GM21447 (cell line): Measurements from ENCODE around the gene HNF1A.

ENCODE experiments used
- ATAC-seq: cut with Tn5 transposase; IDR thresholded peaks from one replicate; pipeline ENCODE4 v1.9.1; 2021; ENCODE audit not compliant: unreplicated experiment

HNF1A gene

DNA sequence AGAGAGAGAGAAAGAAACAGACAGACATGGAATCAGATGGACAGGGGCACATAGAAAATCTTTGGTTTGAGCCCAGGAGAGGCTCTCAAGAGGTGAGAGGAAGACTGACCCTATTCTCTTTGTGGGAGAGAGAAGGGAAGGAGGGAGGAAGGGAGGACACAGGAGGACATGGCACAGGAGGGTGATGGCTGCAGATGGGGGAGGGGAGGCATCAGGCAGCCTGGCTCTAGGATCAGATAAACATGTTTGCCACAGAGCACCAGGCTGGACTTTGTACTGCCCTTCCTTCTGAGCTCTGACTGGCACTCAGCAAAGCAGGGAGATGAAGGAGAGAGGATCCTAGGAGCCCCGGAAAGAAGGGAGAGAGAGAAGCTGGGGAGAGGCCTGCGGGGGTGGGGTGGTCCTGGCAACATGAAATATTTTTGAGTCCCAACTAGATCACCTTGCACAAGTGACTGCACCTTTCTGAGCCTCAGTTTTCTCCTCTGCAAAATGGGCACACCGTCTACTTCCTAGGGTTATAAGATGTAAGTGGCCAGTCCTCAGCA, 6.1 kb downstream of the HNF1A start:
- no peak for ATAC-seq

DNA sequence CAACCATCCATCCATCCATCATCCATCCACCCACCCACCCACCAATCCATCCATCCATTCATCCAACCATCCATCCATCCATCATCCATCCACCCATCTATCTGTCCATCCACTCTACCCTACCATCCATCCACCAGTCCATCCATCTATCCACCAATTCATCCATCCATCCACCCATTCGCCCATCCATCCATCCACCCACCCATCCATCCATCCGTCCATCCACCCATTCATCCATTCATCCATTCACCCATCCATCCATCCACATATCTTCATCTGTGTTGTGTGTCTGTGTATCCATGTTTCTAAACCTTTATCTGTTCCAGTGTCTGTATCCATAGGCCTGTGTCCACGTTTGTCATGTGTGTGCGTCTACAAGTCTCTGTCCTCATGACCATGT, 9.9 kb downstream of the HNF1A start:
- ATAC-seq, result no peak

DNA sequence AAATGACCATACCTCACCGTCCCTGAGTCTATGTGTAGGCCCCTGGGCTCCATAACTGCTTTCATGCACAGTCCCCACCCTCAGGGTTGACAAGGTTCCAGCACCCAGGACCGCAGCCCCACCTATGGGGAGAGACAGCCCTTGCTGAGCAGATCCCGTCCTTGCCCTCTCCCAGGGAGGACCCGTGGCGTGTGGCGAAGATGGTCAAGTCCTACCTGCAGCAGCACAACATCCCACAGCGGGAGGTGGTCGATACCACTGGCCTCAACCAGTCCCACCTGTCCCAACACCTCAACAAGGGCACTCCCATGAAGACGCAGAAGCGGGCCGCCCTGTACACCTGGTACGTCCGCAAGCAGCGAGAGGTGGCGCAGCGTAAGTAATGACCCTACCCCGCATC, 10.3 kb downstream of the HNF1A start:
- ATAC-seq, result no peak

DNA sequence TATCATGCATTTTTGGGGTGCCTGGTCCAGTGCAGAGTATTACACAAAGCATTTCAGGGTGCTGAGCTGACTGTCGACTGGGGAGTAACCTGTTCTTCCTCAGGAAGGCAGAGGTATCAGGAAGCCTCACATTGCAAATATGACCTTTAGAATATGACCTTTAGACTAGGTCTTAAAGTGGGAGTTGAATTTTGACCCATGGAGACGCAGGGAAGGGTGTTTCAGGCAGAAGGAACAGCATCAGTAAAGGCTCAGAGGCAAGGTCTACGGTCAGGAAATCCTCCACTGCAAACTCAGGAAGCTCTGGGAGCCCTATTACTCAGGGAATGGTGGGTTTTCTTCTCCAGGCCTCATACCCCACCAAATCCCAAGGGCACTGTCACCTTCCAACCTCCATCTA, 11.3 kb downstream of the HNF1A start:
- ATAC-seq, result no peak

DNA sequence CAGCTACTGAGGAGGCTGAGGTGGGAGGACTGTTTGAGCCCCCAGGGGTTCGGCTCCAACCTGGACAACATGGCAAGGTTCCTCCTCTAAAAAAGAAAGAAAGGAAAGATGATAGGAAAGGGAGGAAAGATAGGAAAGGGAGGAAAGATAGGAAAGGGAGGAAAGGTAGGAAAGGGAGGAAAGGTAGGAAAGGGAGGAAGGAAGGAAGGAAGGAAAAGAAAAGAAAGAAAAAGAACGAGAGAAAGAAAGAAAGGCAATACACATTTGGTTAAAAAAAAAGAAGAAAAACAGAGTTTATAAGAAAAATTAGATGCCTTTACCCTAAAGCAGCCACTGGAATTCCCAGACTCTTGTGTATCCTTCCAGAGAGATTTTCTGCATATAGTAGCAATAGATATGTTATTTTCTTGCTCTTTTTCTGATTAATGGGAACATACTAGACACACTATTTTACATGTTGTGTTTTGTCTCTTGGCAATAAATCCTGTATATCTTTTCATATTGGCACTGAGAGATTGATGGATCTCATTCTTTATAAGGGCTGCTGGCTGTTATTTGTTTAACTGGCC, 12.2 kb downstream of the HNF1A start:
- ATAC-seq, result no peak

DNA sequence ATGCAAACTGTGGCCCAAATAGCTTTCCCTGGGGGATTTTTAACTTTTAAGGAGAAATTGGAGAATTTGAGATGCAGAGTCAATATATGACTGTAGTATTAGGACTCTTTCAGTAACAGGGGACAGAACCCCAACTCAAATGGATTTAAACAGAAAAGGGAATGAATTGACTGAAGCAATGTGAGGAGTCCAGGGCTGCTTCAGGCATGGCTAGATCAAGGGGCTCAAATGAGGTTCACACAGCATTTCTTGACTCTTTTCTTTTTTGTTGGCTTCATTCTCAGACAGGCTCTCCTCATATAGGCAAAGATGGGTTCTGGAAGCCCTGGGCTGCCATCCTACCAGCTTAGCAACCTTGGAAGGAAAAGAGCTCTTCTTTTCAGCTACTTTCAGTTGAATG, 13.6 kb downstream of the HNF1A start:
- no peak for ATAC-seq

DNA sequence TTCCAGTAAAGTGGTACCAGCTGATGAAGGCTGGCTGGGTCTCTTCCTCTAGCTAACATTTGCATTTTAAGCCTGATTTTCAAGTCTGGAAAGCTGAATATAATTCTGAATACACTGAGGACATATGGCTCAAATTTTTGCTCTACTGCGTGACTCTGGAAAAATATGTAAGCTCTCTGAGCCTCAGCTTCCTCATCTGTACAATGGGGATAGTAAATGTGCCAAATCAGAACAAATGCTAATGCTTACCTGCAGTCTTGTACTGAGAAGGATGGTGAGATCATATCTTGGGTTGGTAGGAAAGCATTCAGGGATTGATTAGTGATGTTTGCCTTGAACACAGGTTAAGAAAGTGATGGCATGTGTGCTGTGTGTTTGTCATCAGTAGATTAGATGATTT, 14.6 kb downstream of the HNF1A start:
- no peak for ATAC-seq

DNA sequence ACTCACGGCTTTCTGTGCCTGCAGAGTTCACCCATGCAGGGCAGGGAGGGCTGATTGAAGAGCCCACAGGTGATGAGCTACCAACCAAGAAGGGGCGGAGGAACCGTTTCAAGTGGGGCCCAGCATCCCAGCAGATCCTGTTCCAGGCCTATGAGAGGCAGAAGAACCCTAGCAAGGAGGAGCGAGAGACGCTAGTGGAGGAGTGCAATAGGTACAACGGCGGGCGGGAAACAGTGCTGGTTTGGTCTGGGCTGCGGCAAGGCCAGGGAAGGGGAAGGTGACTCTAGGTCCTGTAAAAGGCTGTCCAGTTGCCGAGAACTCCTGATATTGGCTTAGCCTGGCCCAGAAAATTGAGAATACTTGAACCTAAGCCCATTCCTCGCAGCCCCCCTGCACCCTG, 15.2 kb downstream of the HNF1A start:
- no peak for ATAC-seq

DNA sequence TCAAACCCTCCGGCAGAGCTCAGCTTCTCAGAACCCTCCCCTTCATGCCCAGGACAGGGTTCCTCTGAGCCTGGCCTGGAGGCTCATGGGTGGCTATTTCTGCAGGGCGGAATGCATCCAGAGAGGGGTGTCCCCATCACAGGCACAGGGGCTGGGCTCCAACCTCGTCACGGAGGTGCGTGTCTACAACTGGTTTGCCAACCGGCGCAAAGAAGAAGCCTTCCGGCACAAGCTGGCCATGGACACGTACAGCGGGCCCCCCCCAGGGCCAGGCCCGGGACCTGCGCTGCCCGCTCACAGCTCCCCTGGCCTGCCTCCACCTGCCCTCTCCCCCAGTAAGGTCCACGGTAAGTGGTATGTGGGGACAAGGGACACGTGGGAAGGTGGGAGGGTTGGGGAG, 15.7 kb downstream of the HNF1A start:
- ATAC-seq, result no peak

DNA sequence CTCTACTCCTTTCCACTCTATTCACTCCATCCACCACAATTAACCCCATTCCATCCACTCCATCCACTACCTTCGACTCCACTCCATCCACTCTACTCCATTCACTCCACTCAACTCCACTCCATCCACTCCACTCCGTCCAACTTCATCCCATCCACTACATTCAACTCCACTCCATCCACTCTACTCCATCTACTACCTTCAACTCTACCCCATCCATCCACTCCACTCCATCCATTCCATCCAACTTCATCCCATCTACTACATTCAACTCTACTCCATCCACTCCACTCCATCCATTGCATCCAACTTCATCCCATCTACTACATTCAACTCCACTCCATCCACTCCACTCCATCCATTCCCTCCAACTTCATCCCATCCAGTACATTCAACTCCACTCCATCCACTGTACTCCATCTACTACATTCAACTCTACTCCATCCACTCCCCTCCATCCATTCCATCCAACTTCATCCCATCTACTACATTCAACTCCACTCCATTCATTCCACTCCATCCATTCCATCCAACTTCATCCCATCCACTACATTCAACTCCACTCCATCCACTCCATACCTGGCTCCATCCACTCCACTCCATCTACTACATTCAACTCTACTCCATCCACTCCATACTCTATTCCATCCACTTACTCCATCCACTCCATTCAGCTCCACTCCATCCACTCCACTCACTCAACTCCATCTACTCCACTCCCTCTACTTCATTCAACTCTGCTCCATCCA, 16.4 kb downstream of the HNF1A start:
- no peak for ATAC-seq

DNA sequence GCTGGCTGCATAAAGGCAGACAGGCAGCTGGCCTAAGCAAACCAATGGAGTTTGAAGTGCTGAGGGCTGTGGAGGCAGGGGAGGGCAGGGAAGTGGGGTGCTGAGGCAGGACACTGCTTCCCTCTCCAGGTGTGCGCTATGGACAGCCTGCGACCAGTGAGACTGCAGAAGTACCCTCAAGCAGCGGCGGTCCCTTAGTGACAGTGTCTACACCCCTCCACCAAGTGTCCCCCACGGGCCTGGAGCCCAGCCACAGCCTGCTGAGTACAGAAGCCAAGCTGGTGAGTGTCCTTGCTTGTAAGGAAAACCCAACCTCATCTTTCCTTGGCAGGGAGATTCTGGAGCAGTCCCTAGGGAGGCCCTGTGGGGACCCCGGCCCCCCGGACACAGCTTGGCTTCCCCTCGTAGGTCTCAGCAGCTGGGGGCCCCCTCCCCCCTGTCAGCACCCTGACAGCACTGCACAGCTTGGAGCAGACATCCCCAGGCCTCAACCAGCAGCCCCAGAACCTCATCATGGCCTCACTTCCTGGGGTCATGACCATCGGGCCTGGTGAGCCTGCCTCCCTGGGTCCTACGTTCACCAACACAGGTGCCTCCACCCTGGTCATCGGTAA, 17.9 kb downstream of the HNF1A start:
- no peak for ATAC-seq

DNA sequence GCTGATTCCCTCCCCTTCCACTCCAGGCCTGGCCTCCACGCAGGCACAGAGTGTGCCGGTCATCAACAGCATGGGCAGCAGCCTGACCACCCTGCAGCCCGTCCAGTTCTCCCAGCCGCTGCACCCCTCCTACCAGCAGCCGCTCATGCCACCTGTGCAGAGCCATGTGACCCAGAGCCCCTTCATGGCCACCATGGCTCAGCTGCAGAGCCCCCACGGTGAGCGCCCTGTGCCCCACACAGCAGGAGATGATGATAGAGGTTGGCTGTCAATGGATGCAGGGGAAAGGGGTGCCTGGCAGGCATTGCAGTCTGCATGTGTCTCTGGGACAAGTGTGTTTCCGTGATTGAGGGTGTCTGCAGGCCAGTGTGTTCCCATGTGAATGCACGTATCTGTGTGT, 19.1 kb downstream of the HNF1A start:
- no peak for ATAC-seq

DNA sequence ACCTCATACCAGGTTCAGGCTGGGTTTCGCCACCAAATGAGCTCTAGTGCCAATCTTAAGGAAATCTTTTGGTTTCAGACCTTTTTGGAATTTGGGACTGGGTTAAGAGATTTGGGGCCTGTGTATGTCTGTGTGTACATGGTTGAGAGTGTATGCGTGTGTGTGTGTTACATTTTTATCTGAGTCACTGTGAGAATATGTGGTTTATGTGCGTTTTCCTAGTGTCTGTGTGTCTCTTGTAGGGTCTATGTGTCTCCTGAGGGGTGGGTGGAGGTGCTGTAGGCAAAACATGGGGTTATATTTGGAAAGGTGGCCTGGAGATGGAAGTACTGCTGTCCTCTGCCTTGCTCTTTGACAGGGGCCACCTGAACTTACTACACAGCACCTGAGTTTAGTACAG, 20.1 kb downstream of the HNF1A start:
- no peak for ATAC-seq

DNA sequence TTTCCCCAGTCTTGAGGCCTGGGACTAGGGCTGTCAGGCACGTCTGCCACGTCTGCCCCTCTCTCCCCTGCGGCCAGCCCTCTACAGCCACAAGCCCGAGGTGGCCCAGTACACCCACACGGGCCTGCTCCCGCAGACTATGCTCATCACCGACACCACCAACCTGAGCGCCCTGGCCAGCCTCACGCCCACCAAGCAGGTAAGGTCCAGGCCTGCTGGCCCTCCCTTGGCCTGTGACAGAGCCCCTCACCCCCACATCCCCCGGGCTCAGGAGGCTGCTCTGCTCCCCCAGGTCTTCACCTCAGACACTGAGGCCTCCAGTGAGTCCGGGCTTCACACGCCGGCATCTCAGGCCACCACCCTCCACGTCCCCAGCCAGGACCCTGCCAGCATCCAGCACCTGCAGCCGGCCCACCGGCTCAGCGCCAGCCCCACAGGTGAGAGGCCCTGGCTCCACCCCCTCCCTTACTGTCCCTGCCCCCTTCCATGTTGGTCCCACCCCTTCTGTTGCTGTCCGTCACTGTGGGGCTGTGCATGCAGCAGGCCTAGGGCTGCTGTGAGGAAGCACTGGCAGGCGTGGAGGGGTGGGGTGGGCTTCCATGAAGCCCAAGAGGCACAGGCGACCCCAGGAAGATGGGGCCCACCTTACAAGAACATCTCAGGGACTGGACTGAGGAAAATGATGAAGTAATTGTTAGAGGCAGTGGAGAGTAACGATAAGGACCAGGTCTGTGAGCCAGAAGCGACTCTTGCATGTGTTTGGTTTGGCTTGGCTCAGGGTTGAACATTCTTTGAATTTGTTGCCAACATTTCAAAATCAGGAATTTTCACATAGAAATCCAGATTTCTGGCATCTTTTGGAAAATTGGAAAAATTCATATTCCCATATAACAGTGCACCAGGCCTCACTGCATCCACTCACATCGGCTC, 21.1 kb downstream of the HNF1A start:
- no peak for ATAC-seq

DNA sequence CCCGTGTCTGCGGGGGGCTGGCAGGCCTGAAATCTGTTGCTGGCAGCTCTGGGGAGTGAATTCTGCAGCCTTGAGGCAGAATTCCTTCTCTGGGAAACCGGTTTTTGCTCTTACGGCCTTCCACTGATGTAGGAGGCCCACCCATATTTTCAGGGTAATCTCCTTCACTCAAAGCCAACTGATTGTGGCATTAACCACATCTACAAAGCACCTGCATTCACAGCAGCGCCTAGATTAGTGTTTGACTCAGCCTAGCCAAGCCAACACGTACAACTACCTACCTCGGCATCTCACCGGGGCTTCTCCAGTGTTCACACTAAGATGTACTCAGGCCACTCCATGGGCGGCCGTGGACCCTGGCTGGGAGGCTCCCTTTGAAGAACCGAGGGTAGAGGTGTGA, 22.2 kb downstream of the HNF1A start:
- ATAC-seq, result no peak

DNA sequence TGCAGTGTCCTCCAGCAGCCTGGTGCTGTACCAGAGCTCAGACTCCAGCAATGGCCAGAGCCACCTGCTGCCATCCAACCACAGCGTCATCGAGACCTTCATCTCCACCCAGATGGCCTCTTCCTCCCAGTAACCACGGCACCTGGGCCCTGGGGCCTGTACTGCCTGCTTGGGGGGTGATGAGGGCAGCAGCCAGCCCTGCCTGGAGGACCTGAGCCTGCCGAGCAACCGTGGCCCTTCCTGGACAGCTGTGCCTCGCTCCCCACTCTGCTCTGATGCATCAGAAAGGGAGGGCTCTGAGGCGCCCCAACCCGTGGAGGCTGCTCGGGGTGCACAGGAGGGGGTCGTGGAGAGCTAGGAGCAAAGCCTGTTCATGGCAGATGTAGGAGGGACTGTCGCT, 22.7 kb downstream of the HNF1A start:
- no peak for ATAC-seq

DNA sequence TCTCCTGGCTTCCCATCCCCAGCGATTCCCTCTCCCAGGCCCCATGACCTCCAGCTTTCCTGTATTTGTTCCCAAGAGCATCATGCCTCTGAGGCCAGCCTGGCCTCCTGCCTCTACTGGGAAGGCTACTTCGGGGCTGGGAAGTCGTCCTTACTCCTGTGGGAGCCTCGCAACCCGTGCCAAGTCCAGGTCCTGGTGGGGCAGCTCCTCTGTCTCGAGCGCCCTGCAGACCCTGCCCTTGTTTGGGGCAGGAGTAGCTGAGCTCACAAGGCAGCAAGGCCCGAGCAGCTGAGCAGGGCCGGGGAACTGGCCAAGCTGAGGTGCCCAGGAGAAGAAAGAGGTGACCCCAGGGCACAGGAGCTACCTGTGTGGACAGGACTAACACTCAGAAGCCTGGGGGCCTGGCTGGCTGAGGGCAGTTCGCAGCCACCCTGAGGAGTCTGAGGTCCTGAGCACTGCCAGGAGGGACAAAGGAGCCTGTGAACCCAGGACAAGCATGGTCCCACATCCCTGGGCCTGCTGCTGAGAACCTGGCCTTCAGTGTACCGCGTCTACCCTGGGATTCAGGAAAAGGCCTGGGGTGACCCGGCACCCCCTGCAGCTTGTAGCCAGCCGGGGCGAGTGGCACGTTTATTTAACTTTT, 23.6 kb downstream of the HNF1A start:
- ATAC-seq, result no peak

DNA sequence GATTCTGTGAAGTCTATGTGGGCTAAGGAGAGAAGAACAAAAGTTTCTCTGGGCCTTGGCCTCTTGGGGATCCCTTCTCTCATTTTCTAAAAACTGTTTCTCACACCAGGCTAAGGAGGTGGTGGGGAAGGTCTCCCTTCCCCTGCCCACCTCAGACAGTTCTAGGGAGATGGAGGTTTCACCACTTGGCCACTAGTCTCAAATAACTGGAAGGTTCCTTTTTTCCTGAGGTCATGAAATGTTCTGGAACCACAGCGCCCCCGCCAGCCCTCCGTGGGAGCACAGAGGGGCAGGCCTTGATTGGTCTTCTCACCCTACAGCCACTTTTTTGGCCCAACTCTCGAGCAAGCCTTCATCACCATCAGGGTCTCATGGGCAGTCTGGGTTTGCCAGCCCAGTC, 25.3 kb downstream of the HNF1A start:
- no peak for ATAC-seq

DNA sequence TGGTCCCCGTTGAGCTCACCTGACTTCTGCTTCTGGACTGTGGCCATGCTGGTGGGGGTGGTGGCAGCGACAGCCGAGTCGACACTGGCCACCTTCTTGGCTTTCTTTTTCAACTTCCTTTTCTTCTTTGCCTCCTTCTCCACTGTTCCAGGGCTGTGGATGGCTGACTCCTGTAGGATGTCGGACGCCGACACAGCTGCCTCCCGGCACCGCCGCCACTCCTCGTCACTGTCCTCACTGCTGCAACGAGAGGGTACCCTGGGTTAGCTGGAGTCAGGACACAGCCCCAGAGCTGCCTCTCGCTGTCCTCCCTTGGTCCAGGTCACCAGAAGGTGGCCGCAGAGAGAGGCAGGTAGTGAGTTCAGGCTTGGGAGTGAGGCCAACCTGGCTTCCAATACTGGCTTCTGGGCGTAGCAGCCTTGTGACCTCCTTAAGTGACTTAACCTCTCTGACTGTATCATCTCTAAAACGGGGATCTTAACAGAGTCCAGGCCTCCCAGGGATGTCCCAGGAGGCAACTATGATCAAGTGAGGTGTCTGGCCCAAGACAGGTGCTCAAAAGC, 26.0 kb downstream of the HNF1A start:
- no peak for ATAC-seq

DNA sequence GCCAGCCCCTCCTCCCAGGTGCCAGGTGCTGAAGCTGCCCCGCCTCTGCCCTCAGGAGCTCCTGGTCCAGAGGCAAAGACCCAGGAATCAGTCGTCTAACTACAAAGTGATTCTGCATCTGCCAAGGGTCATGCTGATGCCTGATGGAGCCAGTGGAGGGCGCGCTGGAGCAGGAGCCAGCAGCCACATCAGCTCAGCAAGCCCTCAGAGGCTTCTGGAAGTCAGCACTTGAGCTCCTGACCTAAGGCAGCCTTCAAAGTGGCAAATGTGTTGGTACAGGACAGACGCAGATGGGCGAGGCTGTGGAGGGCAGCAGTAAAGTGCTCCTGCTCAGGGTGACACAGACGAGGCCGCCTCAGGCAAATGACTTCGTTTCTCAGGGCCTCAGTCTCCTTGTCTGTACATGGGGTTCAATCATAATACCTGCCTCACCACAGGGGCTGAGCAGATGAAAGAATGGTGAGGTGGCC, 27.0 kb downstream of the HNF1A start:
- no peak for ATAC-seq
